Measurements from ENCODE around the gene ZFP82.

ZFP82 gene

DNA sequence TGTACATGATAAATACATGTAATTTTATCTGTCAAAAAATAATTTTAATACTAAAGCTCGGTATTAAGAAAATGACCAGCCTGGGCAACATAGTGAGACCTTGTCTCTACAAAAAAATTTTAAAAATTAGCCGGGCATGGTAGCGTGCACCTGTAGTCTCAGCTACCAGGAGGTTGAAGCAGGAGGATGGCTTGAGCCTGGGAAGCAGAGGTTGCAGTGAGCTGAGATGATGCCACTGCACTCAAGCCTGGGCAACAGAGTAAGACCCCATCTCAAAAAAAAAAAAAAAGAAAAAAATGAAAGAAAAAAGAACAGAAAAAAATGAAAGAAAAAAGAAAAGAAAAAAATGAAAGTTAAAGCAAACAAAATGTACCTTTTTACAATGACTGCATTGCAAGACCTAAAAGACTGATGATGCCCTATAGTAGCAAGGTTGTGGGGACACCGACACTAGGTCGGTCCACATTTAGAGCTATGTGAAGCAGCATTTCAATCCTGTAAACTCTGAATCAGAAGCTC, 44.7 kb downstream of the ZFP82 start:
- no peak for DNase-seq (ENCODE audit: low read depth in 2 of 2)

DNA sequence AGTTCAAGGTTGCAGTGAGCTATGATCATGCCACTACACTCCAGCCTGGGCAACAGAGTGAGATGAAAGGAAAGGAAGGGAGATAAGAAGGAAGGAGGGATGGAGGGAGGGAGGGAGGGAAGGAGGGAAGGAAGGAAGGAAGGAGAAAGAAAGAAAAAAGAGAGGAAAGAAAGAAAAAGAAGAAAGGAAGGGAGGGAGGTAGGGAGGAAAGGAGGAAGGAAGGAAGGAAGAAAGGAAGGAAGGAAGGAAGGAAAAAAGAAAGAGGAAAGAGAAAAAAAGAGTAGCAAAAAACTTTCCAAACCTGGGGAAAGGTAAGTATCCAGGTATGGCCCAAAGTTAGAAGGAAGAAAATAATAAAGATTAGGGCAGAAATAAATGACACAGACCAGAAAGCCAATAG, 46.6 kb downstream of the ZFP82 start:
- DNase-seq (ENCODE audit: low read depth in 2 of 2): no peak

DNA sequence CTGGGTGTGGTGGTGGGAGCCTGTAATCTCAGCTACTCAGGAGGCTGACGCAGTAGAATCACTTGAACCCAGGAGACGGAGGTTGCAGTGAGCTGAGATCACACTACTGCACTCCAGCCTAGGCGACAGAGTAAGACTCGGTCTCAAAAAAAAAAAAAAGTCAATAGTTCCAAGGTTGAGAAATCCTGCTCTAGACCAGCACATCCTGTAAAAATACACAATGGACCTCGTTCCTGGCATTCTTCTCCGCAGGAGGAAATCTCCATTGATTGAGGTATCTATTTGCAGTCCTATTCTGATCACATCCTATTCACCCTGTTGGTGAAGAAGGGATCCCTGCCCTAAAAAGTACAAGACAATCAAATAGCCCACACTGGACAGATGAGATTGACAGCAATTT, 54.6 kb downstream of the ZFP82 start:
- DNase-seq (ENCODE audit: low read depth in 2 of 2): no peak
